HepG2 (cell line): Measurements from ENCODE around the gene NAV3. TPM values are rescaled to one million over a fixed set of nuclear protein-coding genes. Genes with fewer than 3 reads are reported as not detected.

Experiments
- ATAC-seq: fragments of 200-7000 bp; cut with Tn5 transposase; 3 replicates; pipeline ENCODE4 v1.9.1; 2020; ENCODE audit warnings: mild to moderate bottlenecking, moderate library complexity
- BruUV-seq: library from RNA; stranded (reverse); fragments of 400-500 nt; replicated peaks from 2 replicates; lab custom pipeline; 2021; lab: Mats Ljungman, UMichigan
- CTCF ChIA-PET: fragments of 300-600 bp; formaldehyde crosslinking; extraction: SDS; loops from one replicate; lab custom pipeline; 2021; ENCODE audit warnings: low total read pairs, inconsistent platforms, low intra/inter-chr PET ratio; lab: Yijun Ruan, JAX
- POLR2A ChIA-PET: fragments of 350-600 bp; sonication (Branson Sonifier 250); formaldehyde crosslinking; loops from one replicate; lab custom pipeline; 2020; ENCODE audit warnings: antibody characterized with exemption, inconsistent platforms; lab: Yijun Ruan, JAX
- DNase-seq: peaks from one replicate; pipeline ENCODE4 v3.0.0-alpha.2; 2015; ENCODE audit warnings: low spot score
- FAIRE-seq: peaks from 3 replicates; lab custom pipeline; 2011; peaks lifted over from hg19 to GRCh38; lab: Jason Lieb, UNC
- H2AFZ ChIP-seq: one replicate; pipeline ENCODE4 v1.6.1; 2011; ENCODE audit warnings: low read length, inconsistent platforms
- H3K27ac ChIP-seq: fragments of 300-600 bp; 3 replicates; pipeline ENCODE4 v1.8.0; 2011; ENCODE audit warnings: mixed run types, mild to moderate bottlenecking, mixed read lengths, low read length, inconsistent platforms; ENCODE audit not compliant: insufficient read depth; ENCODE audit errors: extremely low read length
- H3K27me3 ChIP-seq, 2 experiments: fragments of 200-600 bp in 1 of 2; 2 replicates in 1 of 2; 3 replicates in 1 of 2; pipeline versions ENCODE4 v1.6.0 to v1.8.0; 2011; ENCODE audit warnings: low read length in 2 of 2, mild to moderate bottlenecking in 2 of 2, moderate library complexity in 2 of 2, inconsistent platforms in 1 of 2; ENCODE audit not compliant: insufficient read depth in 2 of 2, control insufficient read depth in 1 of 2
- H3K36me3 ChIP-seq, 2 experiments: fragments of 200-600 bp in 1 of 2; replicated peaks in 1 of 2; 2 replicates in 1 of 2; 3 replicates in 1 of 2; pipeline versions ENCODE4 v1.5.1 to v1.8.0; 2011; ENCODE audit warnings: low read length in 2 of 2, inconsistent platforms in 1 of 2; ENCODE audit not compliant: insufficient read depth in 2 of 2, control insufficient read depth in 1 of 2
- H3K4me1 ChIP-seq: 2 replicates; pipeline ENCODE4 v1.5.1; 2012; ENCODE audit warnings: low read length, inconsistent platforms; ENCODE audit not compliant: insufficient read depth
- H3K4me2 ChIP-seq: 2 replicates; pipeline ENCODE4 v1.6.0; 2011; ENCODE audit warnings: low read depth, low read length, inconsistent platforms
- H3K4me3 ChIP-seq, 3 experiments: fragments of 200-600 bp in 1 of 3; sonication (generic), shearing (Covaris generic) in 1 of 3; replicated peaks in 1 of 3; 2 replicates each; pipeline ENCODE4 v1.5.1; 2011 to 2016; ENCODE audit warnings: low read length in 3 of 3, inconsistent platforms in 2 of 3, low read depth in 2 of 3, mild to moderate bottlenecking in 2 of 3, control low read depth in 1 of 3, mixed read lengths in 1 of 3; ENCODE audit not compliant: insufficient read depth in 1 of 3
- H3K79me2 ChIP-seq: one replicate; pipeline ENCODE4 v1.6.1; 2011; ENCODE audit warnings: low read length, inconsistent platforms; ENCODE audit not compliant: insufficient read depth
- H3K9ac ChIP-seq: 2 replicates; pipeline ENCODE4 v1.6.0; 2011; ENCODE audit warnings: mild to moderate bottlenecking, low read depth, low read length, inconsistent platforms; ENCODE audit not compliant: insufficient read depth
- H3K9me3 ChIP-seq: 2 replicates; pipeline ENCODE4 v1.5.1; 2012; ENCODE audit warnings: mild to moderate bottlenecking, low read length
- H4K20me1 ChIP-seq: 2 replicates; pipeline ENCODE4 v1.6.0; 2011; ENCODE audit warnings: inconsistent platforms, mild to moderate bottlenecking, low read length, moderate library complexity; ENCODE audit not compliant: insufficient read depth
- HOXA9 ChIP-seq: sonication (generic); formaldehyde crosslinking; IDR thresholded peaks from 2 replicates; pipeline ENCODE4 v1.8.1; 2022; ENCODE audit warnings: missing genetic modification reagents, mild to moderate bottlenecking, moderate library complexity, borderline replicate concordance
- KDM4B ChIP-seq: sonication (generic); formaldehyde crosslinking; IDR thresholded peaks from 2 replicates; pipeline ENCODE4 v1.4.0; 2020; ENCODE audit warnings: missing genetic modification reagents
- RFX5 ChIP-seq: IDR thresholded peaks from 2 replicates; pipeline ENCODE4 v1.6.1; 2011; ENCODE audit warnings: low read depth, low read length, improper control_type of control experiment
- ZFAT ChIP-seq: sonication (generic); formaldehyde crosslinking; conservative IDR thresholded peaks from 2 replicates; pipeline ENCODE4 v1.8.1; 2023; ENCODE audit warnings: missing genetic modification reagents, inconsistent platforms
- ZNF296 ChIP-seq: sonication (generic); formaldehyde crosslinking; conservative IDR thresholded peaks from 2 replicates; pipeline ENCODE4 v1.5.0; 2020; ENCODE audit warnings: mild to moderate bottlenecking, missing genetic modification reagents
- ZNF790 ChIP-seq: sonication (generic); formaldehyde crosslinking; IDR thresholded peaks from 2 replicates; pipeline ENCODE4 v1.8.0; 2022; ENCODE audit warnings: missing genetic modification reagents, mild to moderate bottlenecking, borderline replicate concordance
- WGBS: methylation state at CpG from one replicate; pipeline ENCODE4 v1.1.6; 2017; ENCODE audit warnings: low lambda C conversion rate; 5-methylcytosine and 5-hydroxymethylcytosine counted together
- in situ Hi-C: cut with HindIII; loops from 2 replicates; pipeline ENCODE4 v1.10.0; 2017; ENCODE audit warnings: low pct_unique_long_range_greater_than_20kb; ENCODE audit not compliant: extremely low pct_ligation_motif_present
- intact Hi-C: fragments of 100-400 bp; cut with micrococcal nuclease; formaldehyde crosslinking; loops from one replicate; pipeline ENCODE4 v1.10.0; 2022; ENCODE audit not compliant: unreplicated experiment
- polyA plus RNA-seq, 8 experiments: library from polyadenylated mRNA; depleted of rRNA in 3 of 8; stranded (reverse) in 7 of 8; unstranded in 1 of 8; fragments of >200 nt; fragmentation: Illumina TruSeq in 4 of 8; extraction: Trizol in 4 of 8; gene quantifications; 2 replicates each; pipeline versions ENCODE4 v1.2.1 to v1.2.3, GENCODE V29; 2011 to 2016; ENCODE audit warnings: low read depth in 4 of 8, missing spikeins in 1 of 8, mixed read lengths in 1 of 8; ENCODE audit not compliant: insufficient read depth in 1 of 8
- total RNA-seq, 5 experiments: library from RNA; depleted of rRNA; stranded (reverse); fragments of >200 nt; fragmentation: Illumina TruSeq; extraction: Trizol; gene quantifications; 2 replicates each; pipeline ENCODE4 v1.2.3, GENCODE V29; 2016; ENCODE audit warnings: low read depth in 1 of 5
- TF ChIP-seq, protein P1 (sequence below): sonication (generic); formaldehyde crosslinking; IDR thresholded peaks from 2 replicates; pipeline ENCODE4 v1.4.0; 2020; ENCODE audit warnings: mild to moderate bottlenecking, missing genetic modification reagents

NAV3 gene
- total and polyA plus RNA-seq, 2 of the 13 experiments (the other 11 are each of a cell fraction or from before 2014, with no cell fraction given), result 0.01 to 0.18 TPM

DNA sequence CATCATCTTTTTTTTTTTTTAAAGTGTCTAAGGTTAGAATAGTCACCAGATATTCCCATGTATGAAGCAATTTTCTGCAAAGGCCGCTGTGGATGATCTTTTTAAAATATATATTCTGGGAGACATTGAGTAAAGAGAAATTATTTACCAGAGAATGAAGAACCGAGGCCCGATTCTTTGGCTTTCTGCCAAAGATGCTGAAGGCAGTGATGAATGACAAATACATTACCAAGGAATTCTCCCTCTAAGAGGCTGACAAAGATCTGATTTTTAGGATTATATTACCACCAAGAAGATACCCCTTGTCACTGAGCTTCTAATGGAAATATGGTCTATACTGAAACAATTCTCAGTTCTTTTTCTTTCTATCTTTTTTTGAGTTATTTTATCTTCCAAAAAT lies 336.8 kb downstream of the NAV3 start:
- ATAC-seq (no peak), FAIRE-seq (no peak), DNase-seq (no peak)
- H3K4me1 ChIP-seq, result no peaks in the 10 kb centered on the region
- no peak overlapping the region for H3K9ac ChIP-seq
- WGBS, result 16% methylated on average over 3 of the region's 3 CpGs
- H3K27ac ChIP-seq, result no peak overlapping the region
- H3K27me3 ChIP-seq, result no peaks in the 10 kb centered on the region
- H4K20me1 ChIP-seq, result no peaks in the 10 kb centered on the region
- POLR2A ChIA-PET, result no interaction called here
- H3K4me3 ChIP-seq, result no peak overlapping the region
- no peaks in the 10 kb centered on the region for H3K9me3 ChIP-seq
- H3K79me2 ChIP-seq, result no peaks in the 10 kb centered on the region
- no peak overlapping the region for H2AFZ ChIP-seq
- TF ChIP-seq ZNF296 (CRISPR knock-in tag) (no peak), ZNF790 (CRISPR knock-in tag) (no peak), HOXA9 (no peak), ZFAT (no peak)
- TF ChIP-seq, protein P1, sequence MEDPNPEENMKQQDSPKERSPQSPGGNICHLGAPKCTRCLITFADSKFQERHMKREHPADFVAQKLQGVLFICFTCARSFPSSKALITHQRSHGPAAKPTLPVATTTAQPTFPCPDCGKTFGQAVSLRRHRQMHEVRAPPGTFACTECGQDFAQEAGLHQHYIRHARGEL (CRISPR knock-in tag), result no peak
- TF ChIP-seq, all 625 proteins: peak for 0
- intact Hi-C loops (no loop called here), in situ Hi-C loops (no loop called here)
- CTCF ChIA-PET, result no interaction called here
- Histone ChIP-seq H3K4me2 (no peak overlapping the region), H3K36me3 (no peaks in the 10 kb centered on the region)
- no TSS peak for BruUV-seq

DNA sequence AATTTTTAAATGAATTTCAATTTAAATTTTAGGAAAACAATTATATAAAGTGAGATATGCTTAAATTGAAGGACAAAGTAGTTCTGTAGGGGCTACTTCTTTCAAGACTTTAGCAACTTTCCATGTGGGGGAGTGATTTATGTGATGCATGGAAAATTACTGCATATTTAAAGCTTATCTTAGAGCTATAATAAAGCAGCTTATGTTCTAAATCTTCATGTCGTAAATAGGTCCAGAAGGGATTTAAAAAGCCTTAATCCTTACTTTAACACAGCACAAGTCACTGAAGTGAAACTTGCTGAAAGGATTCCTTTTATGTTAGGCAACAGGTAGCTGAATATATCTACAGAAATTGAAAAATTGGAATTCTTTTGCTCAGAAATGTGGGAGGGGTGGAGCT lies 340.4 kb downstream of the NAV3 start:
- Histone ChIP-seq H3K27ac (no peak overlapping the region), H2AFZ (no peak overlapping the region), H3K36me3 (no peaks in the 10 kb centered on the region), H3K79me2 (no peaks in the 10 kb centered on the region), H3K27me3 (no peaks in the 10 kb centered on the region), H3K4me1 (no peaks in the 10 kb centered on the region), H3K4me3 (no peak overlapping the region), H3K4me2 (no peak overlapping the region), H3K9me3 (no peaks in the 10 kb centered on the region)
- FAIRE-seq, result no peak
- in situ Hi-C loops, result no loop called here
- CTCF ChIA-PET, result no interaction called here
- DNase-seq, result no peak
- intact Hi-C loops, result no loop called here
- POLR2A ChIA-PET, result no interaction called here
- ATAC-seq, result no peak
- WGBS, result 30% methylated on average over 1 of the region's 1 CpG
- TF ChIP-seq KDM4B (CRISPR knock-in tag) (no peak), RFX5 (no peak)
- TF ChIP-seq, all 625 proteins: peak for 0
- BruUV-seq, result no TSS peak
- Histone ChIP-seq H3K9ac (no peak overlapping the region), H4K20me1 (no peaks in the 10 kb centered on the region)
